GM19023 (cell line): ENCODE measurements around the gene KRTAP10-2.
"Not testable (repeated sequence)": the region's sequence is repeated elsewhere in the genome, so short reads cannot be mapped to it uniquely, and the experiment has no call there.

Experiments
- ATAC-seq: cut with Tn5 transposase; IDR thresholded peaks from one replicate; pipeline ENCODE4 v1.9.1; 2021; ENCODE audit warnings: mild to moderate bottlenecking, moderate library complexity; ENCODE audit not compliant: unreplicated experiment

Gene KRTAP10-2

DNA sequence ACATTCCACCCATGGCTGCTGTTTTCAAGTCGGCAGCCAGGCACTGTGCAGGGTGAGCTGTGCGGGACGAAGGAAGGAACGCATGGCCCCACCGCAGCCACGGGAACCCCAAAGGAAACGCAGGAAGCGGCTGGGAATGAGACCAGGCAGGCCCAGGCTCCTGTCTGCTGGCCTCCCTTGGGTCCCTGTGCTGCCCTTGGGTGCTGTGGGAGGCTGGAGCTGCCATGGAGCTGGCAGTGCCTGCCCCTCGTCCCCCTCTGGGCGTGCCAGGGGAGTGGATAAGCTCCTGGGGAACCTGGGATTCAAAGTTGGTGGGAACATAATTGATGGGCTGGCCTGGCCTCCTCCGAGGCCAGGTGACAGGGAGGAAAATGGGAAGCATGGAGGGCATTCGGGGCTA is 17.0 kb upstream of the KRTAP10-2 start:
- ATAC-seq, result no peak

DNA sequence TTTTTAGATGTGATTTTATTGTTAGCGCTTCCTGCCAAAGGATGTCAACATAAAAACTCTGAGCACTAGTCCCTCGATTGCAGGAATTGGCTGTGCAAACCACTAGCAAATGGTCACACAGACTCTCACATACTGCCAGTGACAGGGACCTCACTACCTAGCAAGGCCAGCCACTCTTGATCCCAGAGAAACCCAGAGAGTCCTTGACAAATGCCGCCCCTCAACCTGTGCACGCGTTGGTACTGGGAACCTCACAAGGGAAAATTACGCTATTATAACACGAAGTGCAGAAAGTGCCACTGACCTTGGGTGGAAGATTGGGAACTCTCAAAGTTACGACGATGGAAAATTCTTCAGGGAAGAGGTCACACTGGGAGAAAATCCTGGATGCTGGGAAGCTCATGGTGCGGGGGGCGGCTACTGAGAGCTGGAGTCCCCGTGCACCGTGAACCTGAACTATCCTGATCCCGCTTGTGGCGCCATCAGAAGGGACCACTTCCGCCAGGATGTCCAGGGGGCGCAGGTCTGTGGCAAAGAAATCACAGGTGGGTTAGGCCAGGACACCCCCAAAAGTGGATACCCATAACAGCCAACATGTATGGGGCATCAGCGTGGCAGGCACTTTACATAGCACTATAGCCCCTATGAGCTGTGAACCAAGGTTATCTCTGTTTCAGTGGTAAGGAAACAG is 16.3 kb upstream of the KRTAP10-2 start:
- no peak for ATAC-seq

DNA sequence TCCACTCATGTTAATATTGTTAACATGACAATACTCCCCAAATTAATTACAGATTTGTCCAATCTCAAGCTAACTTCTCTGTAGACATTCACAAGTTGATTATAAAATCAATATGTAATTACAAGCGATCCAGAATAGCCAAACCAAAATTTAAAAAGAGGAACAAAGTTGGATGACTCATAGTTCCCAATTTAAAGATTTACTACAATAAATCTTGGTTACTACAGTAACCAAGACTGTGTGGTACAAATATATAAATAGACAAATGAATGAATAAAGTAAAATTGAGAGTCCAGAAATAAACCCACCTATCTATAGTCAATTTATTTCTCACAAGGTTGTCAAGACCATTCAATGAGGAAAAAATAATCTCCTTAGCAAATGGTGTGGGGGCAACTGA is 15.1 kb upstream of the KRTAP10-2 start:
- no peak for ATAC-seq

DNA sequence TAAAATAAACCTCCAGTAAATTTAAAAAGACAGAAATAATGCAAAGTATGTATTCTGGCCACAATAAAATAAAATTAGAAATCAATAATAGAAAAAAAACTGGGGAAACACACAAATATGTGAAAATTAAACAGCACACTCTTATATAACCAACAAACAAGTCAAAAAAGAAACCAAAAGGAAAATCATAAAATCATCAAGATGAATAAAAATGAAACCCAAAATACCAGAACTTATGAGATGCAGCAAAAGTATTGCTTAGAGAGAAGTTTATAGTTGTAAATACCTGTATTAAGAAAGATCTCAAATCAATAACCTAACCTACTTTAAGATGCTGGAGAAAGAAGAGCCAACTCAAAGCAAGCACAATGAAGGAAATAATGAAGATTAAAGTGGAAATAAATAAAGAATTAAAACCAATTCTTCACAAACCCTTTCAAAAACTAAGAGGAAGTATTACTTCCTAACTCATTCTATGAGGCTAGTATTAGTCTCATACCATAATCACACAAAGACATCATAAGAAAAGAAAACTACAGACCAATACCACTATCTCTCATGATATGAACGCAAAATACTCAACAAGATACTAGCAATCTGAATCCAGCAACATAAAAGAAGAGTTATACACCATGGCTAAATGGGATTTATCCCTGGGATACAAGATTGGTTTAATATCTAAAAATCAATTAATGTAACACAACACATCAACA is 13.7 kb upstream of the KRTAP10-2 start:
- ATAC-seq, result no peak

DNA sequence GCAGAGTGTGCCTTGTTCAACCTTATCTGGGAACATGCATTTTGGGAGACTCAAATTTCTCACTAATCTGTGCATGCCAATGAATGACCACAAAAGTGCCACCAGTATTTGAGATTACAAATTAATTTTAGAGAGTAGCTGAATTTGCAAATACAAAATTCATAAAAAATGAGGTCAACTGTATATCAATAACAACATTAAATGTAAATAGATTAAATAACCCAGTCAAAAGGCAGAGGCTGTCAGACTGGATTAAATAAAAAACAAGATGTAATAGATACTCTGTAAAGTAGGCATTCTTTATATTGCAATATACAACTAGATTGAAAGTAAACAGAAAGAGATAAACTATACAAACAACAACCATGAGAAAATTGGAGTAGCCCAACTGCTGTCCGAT is 12.8 kb upstream of the KRTAP10-2 start:
- ATAC-seq, result no peak

DNA sequence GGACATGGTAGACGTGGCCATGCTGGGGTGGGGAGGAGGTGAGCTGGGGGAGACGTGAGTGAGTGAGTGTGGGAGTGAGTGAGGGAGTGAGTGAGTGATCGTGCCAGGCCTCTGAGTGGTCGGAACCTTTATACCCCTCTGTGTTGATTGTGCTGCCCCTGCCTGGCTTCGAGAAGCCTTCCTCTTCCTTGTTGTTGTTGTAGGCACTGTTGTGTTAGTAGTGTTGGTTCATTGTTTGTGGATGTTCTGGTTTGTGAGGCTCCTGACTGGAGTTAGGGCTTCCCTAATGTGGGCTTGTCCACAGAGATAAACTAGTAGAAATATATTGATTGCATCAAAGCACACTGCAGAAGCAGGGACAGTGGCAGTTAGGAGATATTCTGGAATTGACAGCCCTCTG is 7.4 kb upstream of the KRTAP10-2 start, which contains the start of gene KRTAP10-3:
Gene KRTAP10-3 (minus strand): TSS at position 101 of the 400 bp plus-strand sequence. CDS start 80 bp downstream, at position 21.
- ATAC-seq, result no peak

DNA sequence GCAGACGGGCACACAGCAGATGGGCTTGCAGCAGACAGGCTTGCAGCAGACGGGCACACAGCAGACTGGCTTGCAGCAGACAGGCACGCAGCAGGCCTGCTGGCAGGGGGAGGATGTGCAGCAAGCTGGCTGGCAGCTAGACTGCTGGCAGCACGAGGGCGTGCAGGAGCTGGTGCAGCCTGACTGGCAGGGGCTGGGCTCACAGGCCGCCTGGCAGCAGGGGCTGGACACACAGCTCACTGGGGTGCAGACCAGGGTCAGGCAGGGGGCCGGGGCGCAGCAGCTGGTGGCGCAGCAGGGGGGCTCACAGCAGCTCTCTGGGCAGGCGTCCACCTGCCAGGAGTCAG is 7.0 kb upstream of the KRTAP10-2 start:
- not testable (repeated sequence) for ATAC-seq

DNA sequence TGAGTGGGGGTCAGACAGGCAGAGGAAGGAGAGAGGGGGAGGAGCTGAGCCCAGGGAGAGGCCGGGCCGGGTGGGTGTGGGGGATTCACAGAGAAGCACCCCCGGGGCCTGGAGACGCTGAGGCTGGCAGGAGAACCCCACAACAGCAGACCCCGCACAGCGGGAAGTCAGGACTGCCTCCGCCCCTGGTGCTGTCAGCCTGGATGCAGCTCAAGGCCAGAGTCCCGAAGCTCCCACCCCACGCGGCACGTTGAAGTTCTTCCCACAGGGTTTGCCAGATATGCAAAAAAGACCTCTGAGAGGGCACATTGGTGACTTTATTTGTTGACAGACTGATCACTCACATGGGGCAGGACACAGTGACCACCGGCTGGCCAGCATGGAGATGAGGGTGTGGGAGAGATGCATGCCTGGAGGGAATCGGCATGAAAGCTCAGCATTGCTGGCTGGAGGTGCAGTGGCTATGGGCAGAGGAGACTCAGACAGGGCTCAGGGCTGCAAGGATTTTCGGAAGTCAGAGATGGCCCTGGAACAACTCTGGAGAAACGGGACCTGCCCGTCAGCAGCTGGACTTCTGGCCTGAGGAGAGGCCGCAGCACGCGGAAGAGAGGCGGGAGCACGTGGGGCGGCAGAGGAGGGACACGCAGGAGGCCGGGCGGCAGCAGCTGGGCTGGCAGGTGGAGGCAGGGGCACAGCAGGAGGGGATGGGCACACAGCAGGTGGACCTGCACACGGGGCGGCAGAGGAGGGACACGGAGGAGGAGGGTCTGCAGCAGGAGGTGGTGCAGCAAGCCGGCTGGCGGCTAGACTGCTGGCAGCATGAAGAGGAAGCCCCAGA is 6.4 kb upstream of the KRTAP10-2 start:
- ATAC-seq, result no peak

DNA sequence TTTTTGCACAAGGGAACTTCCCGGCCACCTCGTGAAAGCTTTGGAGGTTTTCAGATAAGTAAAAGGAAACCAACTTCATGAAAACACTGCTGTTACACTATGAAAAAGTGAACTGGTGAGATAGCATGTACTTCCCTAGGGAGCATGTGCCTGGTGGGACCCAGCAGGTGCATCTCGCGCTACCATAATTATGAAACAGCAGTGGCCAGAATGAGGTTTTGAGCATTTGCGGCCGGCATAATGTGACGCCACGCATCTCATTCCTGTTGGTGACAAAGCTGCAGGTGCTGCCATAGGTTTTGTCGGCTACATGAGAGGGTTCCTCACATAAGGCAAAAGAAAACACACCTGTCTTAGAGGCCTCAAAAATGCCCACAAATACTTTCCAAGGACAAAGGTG is 5.6 kb upstream of the KRTAP10-2 start:
- no peak for ATAC-seq

DNA sequence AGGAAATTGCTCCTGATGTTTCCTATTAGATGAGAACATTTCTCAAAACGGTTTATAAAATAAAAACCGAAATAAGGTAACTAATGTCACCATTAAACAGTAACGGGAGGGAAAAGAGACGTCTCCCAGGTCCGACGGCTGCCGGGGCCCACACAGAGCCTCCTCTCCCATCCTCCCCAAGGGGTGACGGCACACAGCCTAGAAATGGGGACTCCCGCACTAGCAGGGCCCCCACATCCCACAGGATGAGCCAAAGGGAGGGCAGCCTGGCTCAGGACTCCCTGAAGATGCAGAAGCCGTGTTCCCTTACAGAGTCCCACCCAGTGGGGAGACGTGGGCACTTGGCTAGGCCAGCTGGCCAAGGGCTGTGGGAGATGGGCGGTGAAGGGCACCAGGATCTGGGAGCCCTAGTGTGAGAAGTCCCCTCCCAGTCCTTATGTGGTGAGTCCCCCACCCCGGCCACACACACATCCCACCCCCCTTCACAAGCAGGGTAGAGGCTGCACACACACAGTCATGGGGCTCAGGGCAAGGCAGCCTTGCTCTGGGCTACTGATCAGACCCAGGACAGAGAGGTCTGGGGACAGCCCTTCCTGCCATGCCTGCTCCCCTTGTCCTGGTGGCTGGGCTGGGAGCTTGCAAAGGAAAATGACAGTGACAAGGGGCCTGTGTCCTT is 4.0 kb upstream of the KRTAP10-2 start:
- ATAC-seq, result no peak

DNA sequence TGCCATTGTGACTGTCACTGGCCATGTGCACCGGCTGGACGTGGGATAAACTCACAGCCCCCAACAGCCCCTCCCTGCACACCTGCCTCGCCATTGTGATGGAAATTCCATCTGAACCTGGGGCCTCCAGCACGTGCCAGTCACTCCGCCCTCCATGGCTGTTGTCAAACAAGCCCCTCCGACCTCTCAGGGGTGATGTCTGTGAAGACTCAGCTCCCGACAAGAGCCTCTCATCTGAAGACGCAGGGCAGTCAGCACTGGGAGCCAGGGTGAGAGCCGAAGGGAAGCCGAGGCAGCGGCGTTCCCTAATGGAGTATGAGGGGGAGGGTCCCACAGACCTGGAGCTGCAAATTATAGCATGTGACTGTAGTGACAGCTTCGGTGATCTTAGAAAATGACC is 1.4 kb upstream of the KRTAP10-2 start:
- no peak for ATAC-seq

DNA sequence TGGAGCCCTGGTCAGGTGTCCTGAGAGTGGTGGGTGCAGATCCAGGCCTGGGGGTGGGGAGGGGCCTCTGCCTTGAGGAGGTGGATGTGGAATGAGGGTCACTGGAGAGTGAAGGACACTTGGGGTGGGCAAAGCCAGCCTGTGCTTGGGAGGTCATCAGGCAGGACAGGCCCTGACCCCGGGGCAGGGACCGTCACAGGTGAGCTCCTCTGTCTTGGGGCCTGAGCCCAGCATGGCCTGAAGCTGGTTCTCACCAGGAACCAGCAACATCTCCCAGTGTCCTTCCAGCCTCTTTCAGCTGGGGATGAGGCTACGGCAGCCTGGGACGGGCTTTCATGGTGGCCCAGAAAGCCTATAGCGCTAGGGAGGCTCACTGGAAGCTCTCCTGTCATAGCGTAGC is 831 bp upstream of the KRTAP10-2 start:
- ATAC-seq, result no peak

DNA sequence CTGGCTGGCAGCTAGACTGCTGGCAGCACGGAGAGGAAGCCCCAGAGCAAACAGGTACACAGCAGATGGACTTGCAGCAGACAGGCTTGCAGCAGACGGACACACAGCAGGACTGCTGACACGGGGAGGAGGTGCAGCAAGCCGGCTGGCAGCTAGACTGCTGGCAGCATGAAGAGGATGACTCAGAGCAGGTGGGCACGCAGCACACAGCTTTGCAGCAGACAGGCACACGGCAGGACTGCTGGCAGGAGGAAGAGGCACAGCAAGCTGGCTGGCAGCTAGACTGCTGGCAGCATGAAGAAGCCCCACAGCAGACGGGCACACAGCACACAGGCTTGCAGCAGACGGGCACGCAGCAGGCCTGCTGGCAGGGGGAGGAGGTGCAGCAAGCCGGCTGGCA is 498 bp downstream of the KRTAP10-2 start:
- ATAC-seq, result no peak

DNA sequence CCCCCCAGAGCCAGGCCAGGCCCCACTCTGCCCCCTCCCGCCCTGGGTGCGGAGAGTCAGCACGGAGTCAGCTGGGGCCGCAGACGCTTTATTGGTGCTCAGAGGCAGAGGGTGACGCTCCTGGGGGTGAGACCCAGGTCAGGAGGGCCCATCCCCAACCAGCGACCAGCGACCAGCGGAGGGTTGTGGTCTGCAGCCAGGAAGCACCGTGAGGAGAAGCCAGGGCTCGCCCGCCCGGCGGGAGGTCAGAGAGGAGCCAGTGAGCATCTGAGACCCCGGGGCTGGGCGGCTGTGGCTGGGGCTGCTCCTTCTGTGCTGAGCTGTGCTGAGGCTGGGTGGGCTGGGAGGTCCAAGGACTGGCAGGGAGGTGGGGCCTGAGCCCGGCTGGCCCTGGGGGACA is 1.0 kb downstream of the KRTAP10-2 start:
- ATAC-seq, result not testable (repeated sequence)

DNA sequence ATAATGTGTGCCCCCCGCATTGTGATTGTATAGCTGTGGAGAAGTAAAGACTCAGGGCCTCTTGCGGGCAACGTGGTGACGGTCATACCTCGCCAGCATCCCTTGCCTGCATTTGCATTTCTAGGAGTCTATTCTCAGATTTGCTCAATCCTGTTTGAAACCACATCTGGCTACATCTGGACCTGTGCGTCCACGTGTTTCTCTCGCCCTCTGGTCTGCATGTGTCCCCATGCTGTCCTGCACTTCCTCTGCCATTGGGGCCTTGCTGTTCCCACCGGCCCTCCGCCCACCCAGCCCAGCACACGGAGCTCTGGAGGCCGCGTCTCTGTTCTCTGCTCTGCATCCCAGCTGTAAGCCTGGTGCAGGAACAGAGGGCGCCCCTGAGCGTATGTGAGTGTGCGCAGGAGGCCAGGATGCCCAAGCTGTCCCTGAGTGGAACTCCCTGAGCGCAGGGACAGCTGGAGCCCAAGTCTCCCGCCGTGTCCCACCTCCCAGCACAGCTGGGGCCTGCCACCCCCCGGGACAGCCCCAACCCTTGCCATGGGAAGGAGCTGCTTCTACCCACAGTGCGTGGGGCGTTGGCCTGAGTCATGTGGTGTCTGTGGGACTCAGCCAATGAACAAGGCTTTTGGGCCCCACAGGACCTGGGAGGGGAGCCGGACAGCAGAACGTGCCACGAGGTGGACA is 1.6 kb downstream of the KRTAP10-2 start:
- no peak for ATAC-seq

DNA sequence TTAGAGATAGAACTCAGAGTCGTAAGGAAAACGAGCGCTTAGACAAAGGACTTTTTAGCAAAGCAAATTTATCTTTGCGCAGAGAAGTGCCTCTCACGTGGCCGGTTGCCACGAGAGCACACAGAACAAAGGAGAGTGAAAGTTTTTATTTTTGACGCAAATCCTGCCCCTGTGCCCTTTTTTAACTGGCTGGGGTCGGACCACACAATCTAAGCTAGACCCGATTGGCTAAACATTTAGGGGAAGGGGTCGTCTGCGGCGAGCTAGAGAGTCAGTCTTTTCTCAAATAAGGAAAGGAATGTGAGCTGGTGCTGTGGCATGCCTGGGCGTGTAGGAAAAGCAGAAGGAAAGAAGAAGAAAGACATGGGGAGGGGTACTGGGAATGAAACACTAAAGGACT is 2.4 kb downstream of the KRTAP10-2 start:
- no peak for ATAC-seq

DNA sequence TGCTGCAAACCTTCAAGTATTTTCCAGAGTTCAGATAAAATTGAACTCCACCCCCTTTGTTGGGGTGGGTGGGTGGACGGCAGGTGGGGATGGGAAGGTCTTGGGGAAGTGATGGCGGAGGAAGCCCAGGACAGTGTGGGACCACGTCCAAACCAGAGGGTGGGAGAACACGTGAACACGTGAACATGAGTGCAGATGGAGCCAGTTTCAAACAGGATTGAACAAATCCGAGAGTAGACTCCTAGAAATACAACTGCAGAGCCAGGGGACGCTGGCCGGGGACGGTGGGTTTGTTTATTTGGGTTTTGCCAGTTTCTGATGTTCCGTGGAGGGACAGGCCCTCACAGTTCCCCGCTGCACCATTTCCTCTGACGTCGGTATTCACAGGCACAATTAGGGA is 2.9 kb downstream of the KRTAP10-2 start:
- no peak for ATAC-seq

DNA sequence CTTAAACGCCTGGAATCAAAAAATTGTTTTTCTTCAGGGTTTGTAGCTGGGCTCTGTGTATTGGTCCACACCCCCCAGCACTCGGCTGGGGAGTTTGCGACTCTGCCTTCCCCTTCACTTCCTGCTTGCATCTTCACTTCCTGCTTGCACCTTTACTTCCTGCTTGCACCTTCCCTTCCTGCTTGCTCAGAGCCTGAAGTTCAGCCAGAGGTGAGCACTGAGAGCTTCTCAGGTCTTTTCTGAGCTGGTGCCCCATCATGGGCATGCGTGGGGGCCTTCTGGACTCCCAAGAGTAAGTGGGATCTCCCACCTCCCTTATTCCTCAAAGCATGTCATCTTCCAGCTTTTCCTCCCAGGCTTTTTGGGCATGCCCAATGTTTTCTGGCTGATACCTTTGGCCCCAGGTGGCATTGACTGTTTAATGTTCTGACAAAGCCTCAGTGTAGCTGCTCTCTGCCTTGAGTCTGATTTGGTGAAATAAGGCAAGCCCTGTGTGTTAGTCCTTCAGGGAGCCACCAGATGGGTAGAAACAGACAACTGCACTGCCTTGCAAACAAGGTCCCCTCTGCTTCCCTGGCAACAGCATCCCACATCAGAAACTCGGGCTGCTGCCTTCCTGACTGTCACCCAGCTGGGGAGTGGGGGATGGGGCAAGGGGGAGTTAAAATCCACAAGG is 3.5 kb downstream of the KRTAP10-2 start:
- ATAC-seq, result no peak

DNA sequence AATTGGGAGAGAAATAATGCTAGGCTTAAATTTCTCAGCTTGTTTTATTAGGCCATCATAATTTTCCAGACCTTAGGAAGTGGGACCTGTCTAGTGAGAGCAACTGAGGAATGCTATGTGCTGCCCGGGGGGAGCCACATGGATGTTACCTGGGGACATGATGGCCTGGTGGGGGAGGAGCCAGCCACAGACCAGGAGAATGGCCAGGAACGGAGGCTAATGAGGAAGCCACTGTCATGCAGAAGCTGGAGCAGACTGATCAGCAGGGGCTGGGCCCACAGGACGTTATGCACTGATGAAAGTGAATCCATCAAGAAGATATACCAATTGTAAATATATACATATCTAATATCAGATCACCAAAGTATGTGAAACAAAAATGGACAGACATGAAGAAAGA is 6.7 kb downstream of the KRTAP10-2 start:
- no peak for ATAC-seq

DNA sequence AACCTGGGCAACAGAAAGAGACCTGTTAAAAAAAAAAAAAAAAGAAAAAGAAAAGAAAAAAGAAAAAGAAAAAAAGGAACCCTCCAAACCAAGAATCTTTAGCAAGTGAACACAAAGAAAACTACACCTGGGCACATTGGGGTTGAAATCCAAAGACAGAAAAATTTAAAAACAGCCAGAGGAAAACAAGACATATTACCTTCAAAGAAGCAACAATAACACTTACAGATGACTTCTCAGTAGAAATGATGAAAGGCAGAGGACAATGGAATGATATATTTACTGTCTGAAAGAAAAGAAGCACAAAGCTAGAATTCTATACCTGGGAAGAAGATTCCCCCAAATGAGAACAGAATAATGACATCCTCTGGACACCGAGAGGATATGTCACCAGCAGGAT is 8.6 kb downstream of the KRTAP10-2 start:
- no peak for ATAC-seq
